ENCODE measurements around the gene CENPW. TPM values are rescaled to one million over a fixed set of nuclear protein-coding genes. Genes with fewer than 3 reads are reported as not detected.

The CENPW gene
- total RNA-seq (2021; ENCODE audit: unreplicated experiment) (46.9 TPM), Bru-seq, nascent RNA (percentile 82 among the genes with signal in this experiment), BruChase-seq, experiment 1, labeled RNA remaining after a 6-hour chase (percentile 80 among the genes with signal in this experiment), BruChase-seq, experiment 2, labeled RNA remaining after a 2-hour chase (percentile 66 among the genes with signal in this experiment)
- 23.7 and 28.9 TPM in 2 replicates for polyA plus RNA-seq (2012)
- long read RNA-seq, transcript CENPW-203 (3 exons, 750 nt): major isoform, 30 of 45 reads
- long read RNA-seq, partial matches to known transcripts: 12 of 45 reads
- long read RNA-seq, other reads (novel, unspliced or antisense): 1 of 45 reads

GRCh38 chr6:126339796-126340609 lies at the start of gene CENPW:
CENPW (plus strand) TSS chr6:126340115; CDS start chr6:126340274, 159 bp downstream.
- ChIA-PET CTCF (no interaction called here), RAD21 (ENCODE audit: low non-redundant PET in 1 of 2, low total read pairs in 2 of 2, uncharacterized antibody in 2 of 2, unreplicated experiment in 2 of 2) (no interaction called here), POLR2A (no interaction called here)
- Histone ChIP-seq H3K4me1 (ENCODE audit: control insufficient read depth in 1 of 2, insufficient read depth in 2 of 2, low read length in 2 of 2) (peaks cover 5 to 8% of the 10 kb centered on the region in 2 experiments; a peak in 2 of 4 replicates), H3K9ac (ENCODE audit: low read length) (peak within 1 kb of the TSS; percentile 75), H3K27ac (ENCODE audit: low read depth, low read length) (peak within 1 kb of the TSS; percentile 42), H3K4me2 (ENCODE audit: low read length) (peak within 1 kb of the TSS; percentile 81), H3K9me2 (ENCODE audit: insufficient read depth) (no peaks in the 10 kb centered on the region), H3K4me3 (replicated peaks in 1 of 2; ENCODE audit: low read depth in 1 of 2, low read length in 2 of 2) (peak within 1 kb of the TSS; percentile 89 to 90), H2AFZ (ENCODE audit: low read depth, low read length, poor library complexity, severe bottlenecking) (peak within 1 kb of the TSS; percentile 83), H3K9me3 (ENCODE audit: control insufficient read depth in 1 of 2, insufficient read depth in 1 of 2, low read depth in 1 of 2, low read length in 2 of 2) (no peaks in the 10 kb centered on the region), H3K79me2 (ENCODE audit: insufficient read depth, low read length) (peaks cover 50% of the 10 kb centered on the region), H3K36me3 (ENCODE audit: control insufficient read depth in 1 of 2, insufficient read depth in 2 of 2, low read length in 2 of 2) (no peaks in the 10 kb centered on the region), H4K20me1 (ENCODE audit: insufficient read depth) (no peaks in the 10 kb centered on the region), H3K27me3 (ENCODE audit: insufficient read depth, low read length) (no peaks in the 10 kb centered on the region)
- peak; percentile 93 for ATAC-seq
- intact Hi-C loops (cut with micrococcal nuclease): loop anchor here (10.0 kb wide), 1 partner anchor 345 kb away; no protein-coding TSS in a partner anchor
- DNase-seq (ENCODE audit: low read depth, low spot score): peak; percentile 81
- BruUV-seq (replicated peaks): TSS peak; percentile 81
- TF ChIP-seq EGR1 (IDR thresholded peaks at IDR 0.05; ENCODE audit: low read depth): peak; percentile 97
- peak; percentile 77 for TF ChIP-seq SP1 (IDR thresholded peaks at IDR 0.05; ENCODE audit: low read depth)
- TF ChIP-seq YY1 (IDR thresholded peaks at IDR 0.05; ENCODE audit: extremely low read depth, insufficient replicate concordance, low read depth, low read length): peak; percentile 37
- no peak for TF ChIP-seq ELF1 (IDR thresholded peaks at IDR 0.05; ENCODE audit: borderline replicate concordance, low read depth)
- peak; percentile 93 for TF ChIP-seq CBX3 (IDR thresholded peaks at IDR 0.05; ENCODE audit: low read depth)
- TF ChIP-seq ZNF274 (IDR thresholded peaks at IDR 0.05; ENCODE audit: low read depth, low read length): no peak
- TF ChIP-seq POLR2AphosphoS5 (IDR thresholded peaks at IDR 0.05; ENCODE audit: low read depth, low read length): peak; percentile 86
- TF ChIP-seq SRF (IDR thresholded peaks at IDR 0.05; ENCODE audit: low read depth): peak; percentile 93
- TF ChIP-seq POLR2A (IDR thresholded peaks at IDR 0.05; ENCODE audit: borderline replicate concordance, extremely low read depth, insufficient read depth, insufficient read length): peak; percentile 47
- no peak for TF ChIP-seq EZH2 (IDR thresholded peaks at IDR 0.05)
- TF ChIP-seq, protein P1, sequence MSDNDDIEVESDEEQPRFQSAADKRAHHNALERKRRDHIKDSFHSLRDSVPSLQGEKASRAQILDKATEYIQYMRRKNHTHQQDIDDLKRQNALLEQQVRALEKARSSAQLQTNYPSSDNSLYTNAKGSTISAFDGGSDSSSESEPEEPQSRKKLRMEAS (IDR thresholded peaks at IDR 0.05): peak; percentile 71
- TF ChIP-seq RAD21 (IDR thresholded peaks at IDR 0.05; ENCODE audit: low read depth): no peak
- TF ChIP-seq, protein P2, sequence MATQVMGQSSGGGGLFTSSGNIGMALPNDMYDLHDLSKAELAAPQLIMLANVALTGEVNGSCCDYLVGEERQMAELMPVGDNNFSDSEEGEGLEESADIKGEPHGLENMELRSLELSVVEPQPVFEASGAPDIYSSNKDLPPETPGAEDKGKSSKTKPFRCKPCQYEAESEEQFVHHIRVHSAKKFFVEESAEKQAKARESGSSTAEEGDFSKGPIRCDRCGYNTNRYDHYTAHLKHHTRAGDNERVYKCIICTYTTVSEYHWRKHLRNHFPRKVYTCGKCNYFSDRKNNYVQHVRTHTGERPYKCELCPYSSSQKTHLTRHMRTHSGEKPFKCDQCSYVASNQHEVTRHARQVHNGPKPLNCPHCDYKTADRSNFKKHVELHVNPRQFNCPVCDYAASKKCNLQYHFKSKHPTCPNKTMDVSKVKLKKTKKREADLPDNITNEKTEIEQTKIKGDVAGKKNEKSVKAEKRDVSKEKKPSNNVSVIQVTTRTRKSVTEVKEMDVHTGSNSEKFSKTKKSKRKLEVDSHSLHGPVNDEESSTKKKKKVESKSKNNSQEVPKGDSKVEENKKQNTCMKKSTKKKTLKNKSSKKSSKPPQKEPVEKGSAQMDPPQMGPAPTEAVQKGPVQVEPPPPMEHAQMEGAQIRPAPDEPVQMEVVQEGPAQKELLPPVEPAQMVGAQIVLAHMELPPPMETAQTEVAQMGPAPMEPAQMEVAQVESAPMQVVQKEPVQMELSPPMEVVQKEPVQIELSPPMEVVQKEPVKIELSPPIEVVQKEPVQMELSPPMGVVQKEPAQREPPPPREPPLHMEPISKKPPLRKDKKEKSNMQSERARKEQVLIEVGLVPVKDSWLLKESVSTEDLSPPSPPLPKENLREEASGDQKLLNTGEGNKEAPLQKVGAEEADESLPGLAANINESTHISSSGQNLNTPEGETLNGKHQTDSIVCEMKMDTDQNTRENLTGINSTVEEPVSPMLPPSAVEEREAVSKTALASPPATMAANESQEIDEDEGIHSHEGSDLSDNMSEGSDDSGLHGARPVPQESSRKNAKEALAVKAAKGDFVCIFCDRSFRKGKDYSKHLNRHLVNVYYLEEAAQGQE (IDR thresholded peaks at IDR 0.05; ENCODE audit: low read depth): no peak
- TF ChIP-seq ATF3 (IDR thresholded peaks at IDR 0.05): no peak
- TF ChIP-seq, protein P3, sequence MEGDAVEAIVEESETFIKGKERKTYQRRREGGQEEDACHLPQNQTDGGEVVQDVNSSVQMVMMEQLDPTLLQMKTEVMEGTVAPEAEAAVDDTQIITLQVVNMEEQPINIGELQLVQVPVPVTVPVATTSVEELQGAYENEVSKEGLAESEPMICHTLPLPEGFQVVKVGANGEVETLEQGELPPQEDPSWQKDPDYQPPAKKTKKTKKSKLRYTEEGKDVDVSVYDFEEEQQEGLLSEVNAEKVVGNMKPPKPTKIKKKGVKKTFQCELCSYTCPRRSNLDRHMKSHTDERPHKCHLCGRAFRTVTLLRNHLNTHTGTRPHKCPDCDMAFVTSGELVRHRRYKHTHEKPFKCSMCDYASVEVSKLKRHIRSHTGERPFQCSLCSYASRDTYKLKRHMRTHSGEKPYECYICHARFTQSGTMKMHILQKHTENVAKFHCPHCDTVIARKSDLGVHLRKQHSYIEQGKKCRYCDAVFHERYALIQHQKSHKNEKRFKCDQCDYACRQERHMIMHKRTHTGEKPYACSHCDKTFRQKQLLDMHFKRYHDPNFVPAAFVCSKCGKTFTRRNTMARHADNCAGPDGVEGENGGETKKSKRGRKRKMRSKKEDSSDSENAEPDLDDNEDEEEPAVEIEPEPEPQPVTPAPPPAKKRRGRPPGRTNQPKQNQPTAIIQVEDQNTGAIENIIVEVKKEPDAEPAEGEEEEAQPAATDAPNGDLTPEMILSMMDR (IDR thresholded peaks at IDR 0.05 in 2 of 3, conservative IDR thresholded peaks at IDR 0.05 in 1 of 3; ENCODE audit: borderline replicate concordance in 1 of 3, insufficient read depth in 1 of 3, low read depth in 2 of 3, low read length in 2 of 3): no peak
- no peak for TF ChIP-seq JUND (IDR thresholded peaks at IDR 0.05)
- TF ChIP-seq SIN3A (IDR thresholded peaks at IDR 0.05; ENCODE audit: low read depth): peak; percentile 98
